Measurements from ENCODE around the gene NRG4. TPM values are rescaled to one million over a fixed set of nuclear protein-coding genes. Genes with fewer than 3 reads are reported as not detected.
"Not testable (repeated sequence)": the region's sequence is repeated elsewhere in the genome, so short reads cannot be mapped to it uniquely, and the experiment has no call there.

The NRG4 gene
- total RNA-seq, 1 experiment from 2014 or later, result 1.0 TPM

GRCh38 chr15:75981149-75981815, 30.9 kb downstream of the NRG4 start:
- H3K36me3 ChIP-seq (ENCODE audit: control insufficient read depth in 1 of 2, insufficient read depth in 2 of 2, low read length in 2 of 2), result no peaks in the 10 kb centered on the region
- intact Hi-C loops (cut with micrococcal nuclease), result no loop called here
- H3K4me3 ChIP-seq (replicated peaks in 1 of 2; ENCODE audit: low read depth in 1 of 2, low read length in 2 of 2), result no peak overlapping the region
- H2AFZ ChIP-seq (ENCODE audit: low read depth, low read length, poor library complexity, severe bottlenecking), result no peak overlapping the region
- no TSS peak for BruUV-seq (replicated peaks)
- H3K9me2 ChIP-seq (ENCODE audit: insufficient read depth), result no peaks in the 10 kb centered on the region
- no peak overlapping the region for H3K27ac ChIP-seq (ENCODE audit: low read depth, low read length)
- DNase-seq (ENCODE audit: low read depth, low spot score) (no peak), ATAC-seq (no peak)
- no peaks in the 10 kb centered on the region for H3K27me3 ChIP-seq (ENCODE audit: insufficient read depth, low read length)
- ChIA-PET RAD21 (ENCODE audit: low non-redundant PET in 1 of 2, low total read pairs in 2 of 2, uncharacterized antibody in 2 of 2, unreplicated experiment in 2 of 2) (no interaction called here), POLR2A (no interaction called here), CTCF (no interaction called here)
- H3K9me3 ChIP-seq (ENCODE audit: control insufficient read depth in 1 of 2, insufficient read depth in 1 of 2, low read depth in 1 of 2, low read length in 2 of 2), result no peaks in the 10 kb centered on the region
- TF ChIP-seq POLR2A (IDR thresholded peaks at IDR 0.05; ENCODE audit: borderline replicate concordance, extremely low read depth, insufficient read depth, insufficient read length), result no peak
- H3K4me2 ChIP-seq (ENCODE audit: low read length), result no peak overlapping the region
- no peaks in the 10 kb centered on the region for H3K79me2 ChIP-seq (ENCODE audit: insufficient read depth, low read length)
- H4K20me1 ChIP-seq (ENCODE audit: insufficient read depth), result no peaks in the 10 kb centered on the region
- H3K9ac ChIP-seq (ENCODE audit: low read length), result no peak overlapping the region
- H3K4me1 ChIP-seq (ENCODE audit: control insufficient read depth in 1 of 2, insufficient read depth in 2 of 2, low read length in 2 of 2), result no peaks in the 10 kb centered on the region

- DNase-seq (ENCODE audit: low read depth, low spot score); CTCF ChIA-PET; H2AFZ ChIP-seq (ENCODE audit: low read depth, low read length, poor library complexity, severe bottlenecking); H3K9me3 ChIP-seq (ENCODE audit: control insufficient read depth in 1 of 2, insufficient read depth in 1 of 2, low read depth in 1 of 2, low read length in 2 of 2); H3K27ac ChIP-seq (ENCODE audit: low read depth, low read length); RAD21 ChIA-PET (ENCODE audit: low non-redundant PET in 1 of 2, low total read pairs in 2 of 2, uncharacterized antibody in 2 of 2, unreplicated experiment in 2 of 2); H3K4me2 ChIP-seq (ENCODE audit: low read length); intact Hi-C loops (cut with micrococcal nuclease); H3K9ac ChIP-seq (ENCODE audit: low read length); H3K9me2 ChIP-seq (ENCODE audit: insufficient read depth); BruUV-seq (replicated peaks); H3K4me3 ChIP-seq (replicated peaks in 1 of 2; ENCODE audit: low read depth in 1 of 2, low read length in 2 of 2); POLR2A ChIA-PET; ATAC-seq; H3K4me1 ChIP-seq (ENCODE audit: control insufficient read depth in 1 of 2, insufficient read depth in 2 of 2, low read length in 2 of 2); H4K20me1 ChIP-seq (ENCODE audit: insufficient read depth); H3K36me3 ChIP-seq (ENCODE audit: control insufficient read depth in 1 of 2, insufficient read depth in 2 of 2, low read length in 2 of 2); H3K27me3 ChIP-seq (ENCODE audit: insufficient read depth, low read length); H3K79me2 ChIP-seq (ENCODE audit: insufficient read depth, low read length): not testable (repeated sequence)
These were observed 35.5 kb downstream of the NRG4 start for GRCh38 chr15:75976766-75977165.

GRCh38 chr15:75966073-75966472, 46.2 kb downstream of the NRG4 start:
- POLR2A ChIA-PET, result no interaction called here
- Histone ChIP-seq H3K79me2 (ENCODE audit: insufficient read depth, low read length) (no peaks in the 10 kb centered on the region), H3K4me3 (replicated peaks in 1 of 2; ENCODE audit: low read depth in 1 of 2, low read length in 2 of 2) (no peak overlapping the region), H3K9ac (ENCODE audit: low read length) (no peak overlapping the region), H4K20me1 (ENCODE audit: insufficient read depth) (no peaks in the 10 kb centered on the region), H3K9me3 (ENCODE audit: control insufficient read depth in 1 of 2, insufficient read depth in 1 of 2, low read depth in 1 of 2, low read length in 2 of 2) (no peaks in the 10 kb centered on the region), H3K4me2 (ENCODE audit: low read length) (no peak overlapping the region), H3K36me3 (ENCODE audit: control insufficient read depth in 1 of 2, insufficient read depth in 2 of 2, low read length in 2 of 2) (no peaks in the 10 kb centered on the region), H2AFZ (ENCODE audit: low read depth, low read length, poor library complexity, severe bottlenecking) (no peak overlapping the region), H3K4me1 (ENCODE audit: control insufficient read depth in 1 of 2, insufficient read depth in 2 of 2, low read length in 2 of 2) (no peaks in the 10 kb centered on the region), H3K9me2 (ENCODE audit: insufficient read depth) (no peaks in the 10 kb centered on the region), H3K27ac (ENCODE audit: low read depth, low read length) (no peak overlapping the region), H3K27me3 (ENCODE audit: insufficient read depth, low read length) (no peaks in the 10 kb centered on the region)
- RAD21 ChIA-PET (ENCODE audit: low non-redundant PET in 1 of 2, low total read pairs in 2 of 2, uncharacterized antibody in 2 of 2, unreplicated experiment in 2 of 2), result no interaction called here
- DNase-seq (ENCODE audit: low read depth, low spot score) (no peak), ATAC-seq (no peak)
- no TSS peak for BruUV-seq (replicated peaks)
- CTCF ChIA-PET, result no interaction called here
- no peak for TF ChIP-seq RAD21 (IDR thresholded peaks at IDR 0.05; ENCODE audit: low read depth)
- TF ChIP-seq EGR1 (IDR thresholded peaks at IDR 0.05; ENCODE audit: low read depth), result no peak
- no peak for TF ChIP-seq ELF1 (IDR thresholded peaks at IDR 0.05; ENCODE audit: borderline replicate concordance, low read depth)
- no peak for TF ChIP-seq EZH2 (IDR thresholded peaks at IDR 0.05)
- no peak for TF ChIP-seq POLR2AphosphoS5 (IDR thresholded peaks at IDR 0.05; ENCODE audit: low read depth, low read length)
- TF ChIP-seq ZFX (IDR thresholded peaks at IDR 0.05), result no peak
- TF ChIP-seq SIN3A (IDR thresholded peaks at IDR 0.05; ENCODE audit: low read depth), result no peak
- TF ChIP-seq SRF (IDR thresholded peaks at IDR 0.05; ENCODE audit: low read depth), result no peak
- intact Hi-C loops (cut with micrococcal nuclease), result no loop called here

All from HCT116 (cell line).